ENCODE results near the gene CCDC77.
"Not testable (repeated sequence)": the region's sequence is repeated elsewhere in the genome, so short reads cannot be mapped to it uniquely, and the experiment has no call there.

Gene CCDC77

GRCh38 chr12:401235-402028 lies at the start of gene CCDC77:
TSS of gene CCDC77 (plus strand) at chr12:401644. CDS start at chr12:409384, 7,740 bp downstream.
- DNase-seq: no peak

- no peak for DNase-seq
Measured at GRCh38 chr12:356276-356988, 45.0 kb upstream of the CCDC77 start.

- DNase-seq: no peak
Measured at GRCh38 chr12:359091-359490, 42.4 kb upstream of the CCDC77 start.

GRCh38 chr12:366820-367219 lies 34.6 kb upstream of the CCDC77 start:
- DNase-seq: no peak

GRCh38 chr12:367972-368371 lies 33.5 kb upstream of the CCDC77 start:
- DNase-seq: no peak

GRCh38 chr12:370739-371485 lies 30.5 kb upstream of the CCDC77 start:
- not testable (repeated sequence) for DNase-seq

GRCh38 chr12:386651-387050 lies 14.8 kb upstream of the CCDC77 start:
- no peak for DNase-seq

- DNase-seq: no peak
Measured at GRCh38 chr12:388012-388411, 13.4 kb upstream of the CCDC77 start.

- no peak for DNase-seq
Measured at GRCh38 chr12:388541-389141, 12.8 kb upstream of the CCDC77 start.

- no peak for DNase-seq
Measured at GRCh38 chr12:389142-390096, 12.0 kb upstream of the CCDC77 start, which contains the start of gene KDM5A. TSS of gene KDM5A (minus strand) at chr12:389320. CDS start at chr12:389091, 229 bp downstream.

GRCh38 chr12:400828-401227 lies 616 bp upstream of the CCDC77 start:
- DNase-seq: no peak

GRCh38 chr12:402029-402389 lies 565 bp downstream of the CCDC77 start:
- no peak for DNase-seq

- DNase-seq: no peak
Measured at GRCh38 chr12:414859-415258, 13.4 kb downstream of the CCDC77 start.

- DNase-seq: no peak
Measured at GRCh38 chr12:418432-418831, 17.0 kb downstream of the CCDC77 start.

GRCh38 chr12:422526-422925 lies 21.1 kb downstream of the CCDC77 start:
- DNase-seq: no peak

GRCh38 chr12:435737-436136 lies 34.3 kb downstream of the CCDC77 start:
- not testable (repeated sequence) for DNase-seq

- no peak for DNase-seq
Measured at GRCh38 chr12:442235-442884, 40.9 kb downstream of the CCDC77 start.

GRCh38 chr12:447141-447540 lies 45.7 kb downstream of the CCDC77 start:
- DNase-seq: no peak

- DNase-seq: no peak
Measured at GRCh38 chr12:449203-449602, 47.8 kb downstream of the CCDC77 start.

GRCh38 chr12:450438-450837 lies 49.0 kb downstream of the CCDC77 start:
- DNase-seq: no peak

GRCh38 chr12:452667-453210 lies 51.3 kb downstream of the CCDC77 start:
- no peak for DNase-seq
